GM12872 (cell line): ENCODE data around the gene GSG1.
A peak's percentile ranks its signal among the peaks of the same experiment; 100 is the strongest.

Experiments
- TF ChIP-seq, protein P1 (sequence below): IDR thresholded peaks from 3 replicates; pipeline ENCODE4 v1.5.1; 2011; ENCODE audit warnings: low read depth, mild to moderate bottlenecking, low read length, moderate library complexity; ENCODE audit not compliant: insufficient read depth

GSG1 gene

GRCh38 chr12:13049816-13050215, 53.7 kb downstream of the GSG1 start:
- TF ChIP-seq, protein P1, sequence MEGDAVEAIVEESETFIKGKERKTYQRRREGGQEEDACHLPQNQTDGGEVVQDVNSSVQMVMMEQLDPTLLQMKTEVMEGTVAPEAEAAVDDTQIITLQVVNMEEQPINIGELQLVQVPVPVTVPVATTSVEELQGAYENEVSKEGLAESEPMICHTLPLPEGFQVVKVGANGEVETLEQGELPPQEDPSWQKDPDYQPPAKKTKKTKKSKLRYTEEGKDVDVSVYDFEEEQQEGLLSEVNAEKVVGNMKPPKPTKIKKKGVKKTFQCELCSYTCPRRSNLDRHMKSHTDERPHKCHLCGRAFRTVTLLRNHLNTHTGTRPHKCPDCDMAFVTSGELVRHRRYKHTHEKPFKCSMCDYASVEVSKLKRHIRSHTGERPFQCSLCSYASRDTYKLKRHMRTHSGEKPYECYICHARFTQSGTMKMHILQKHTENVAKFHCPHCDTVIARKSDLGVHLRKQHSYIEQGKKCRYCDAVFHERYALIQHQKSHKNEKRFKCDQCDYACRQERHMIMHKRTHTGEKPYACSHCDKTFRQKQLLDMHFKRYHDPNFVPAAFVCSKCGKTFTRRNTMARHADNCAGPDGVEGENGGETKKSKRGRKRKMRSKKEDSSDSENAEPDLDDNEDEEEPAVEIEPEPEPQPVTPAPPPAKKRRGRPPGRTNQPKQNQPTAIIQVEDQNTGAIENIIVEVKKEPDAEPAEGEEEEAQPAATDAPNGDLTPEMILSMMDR, result no peak

GRCh38 chr12:13046964-13047363, 56.5 kb downstream of the GSG1 start:
- TF ChIP-seq, protein P1, result no peak

DNA sequence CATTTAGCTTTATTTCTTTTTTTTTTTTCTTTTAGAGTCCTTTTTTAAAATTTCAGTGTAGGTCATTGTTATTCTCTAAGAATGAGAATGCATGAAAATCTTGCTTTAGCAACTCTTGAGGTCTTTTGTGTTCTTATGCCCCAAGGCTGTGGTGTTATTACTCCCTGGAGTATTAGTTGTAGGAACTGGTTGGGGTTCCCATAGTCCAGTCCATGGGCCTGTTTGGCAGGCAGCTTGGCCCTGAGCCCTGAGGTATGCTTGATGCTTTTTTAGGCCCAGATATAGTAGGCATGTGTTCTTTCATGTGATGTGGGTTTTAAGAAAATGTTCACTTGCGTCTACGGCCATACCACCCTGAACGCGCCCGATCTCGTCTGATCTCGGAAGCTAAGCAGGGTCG, 57.7 kb downstream of the GSG1 start:
- TF ChIP-seq, protein P1, result no peak

- TF ChIP-seq, protein P1, result no peak
Observed at GRCh38 chr12:13044906-13045299, 58.6 kb downstream of the GSG1 start.

- TF ChIP-seq, protein P1, result peak; percentile 21; the same call in 1 of the 3 replicates
Observed at GRCh38 chr12:13044002-13044905, 59.2 kb downstream of the GSG1 start, which contains the start of gene FAM234B. Gene FAM234B (plus strand): TSS chr12:13044381. CDS start chr12:13044404, 23 bp downstream.

DNA sequence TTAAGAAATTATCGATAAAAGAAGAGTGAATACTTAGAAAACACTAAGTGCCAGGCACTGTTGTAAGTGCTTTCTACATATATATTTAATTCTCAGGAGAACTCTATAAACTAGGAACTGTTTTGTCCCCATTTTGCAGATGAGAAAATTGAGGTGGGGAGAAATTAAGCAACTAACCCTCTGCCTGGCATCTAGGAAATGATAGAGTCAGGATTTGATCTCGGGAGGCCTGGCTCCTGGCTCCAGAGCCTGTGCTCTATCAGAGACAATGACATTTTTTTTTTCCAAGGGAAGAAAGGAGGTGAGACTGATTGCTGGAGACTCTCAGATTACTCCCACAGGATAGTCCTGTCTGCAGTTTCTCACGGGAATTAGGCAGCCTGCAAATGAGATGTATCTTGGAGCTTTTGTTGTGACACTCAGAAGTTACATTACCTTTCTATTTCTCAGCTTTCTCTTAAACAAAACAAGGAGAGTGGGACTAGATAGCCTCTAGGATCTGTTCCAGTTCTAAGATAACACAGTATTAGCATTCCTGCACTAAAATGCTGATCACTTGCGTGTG, 60.7 kb downstream of the GSG1 start:
- TF ChIP-seq, protein P1, result no peak

DNA sequence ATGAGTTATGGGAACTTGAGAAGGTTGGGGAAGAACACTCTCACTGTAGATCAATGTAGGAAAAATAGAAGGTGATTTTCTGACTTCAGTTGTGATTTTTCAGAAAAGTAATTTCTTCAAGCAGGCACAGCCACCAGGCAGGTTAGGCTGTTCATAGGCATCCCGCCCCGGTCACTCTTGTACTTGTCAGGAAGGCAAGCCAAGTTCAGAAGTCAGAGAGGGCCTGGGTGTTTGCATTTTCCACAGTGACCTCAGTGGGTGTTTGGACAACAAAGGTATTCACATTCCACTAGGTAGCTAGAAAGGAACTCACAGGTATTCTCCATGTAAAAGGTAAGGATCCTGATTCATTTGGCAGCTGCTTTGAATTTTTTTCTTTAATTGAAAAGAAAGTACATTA, 62.2 kb downstream of the GSG1 start:
- TF ChIP-seq, protein P1, result no peak
